ENCODE data around the gene SYNE2.

Gene SYNE2

GRCh38 chr14:64266239-64266638 is 413.4 kb downstream of the SYNE2 start:
- no peak for DNase-seq (ENCODE audit: low read depth)

GRCh38 chr14:64272019-64272418 is 419.2 kb downstream of the SYNE2 start:
- no peak for DNase-seq (ENCODE audit: low read depth)
